Lung (tissue), 16 donors: ENCODE results near the gene RAB33A. TPM values are rescaled to one million over a fixed set of nuclear protein-coding genes. Genes with fewer than 3 reads are reported as not detected.

Source experiments
- ATAC-seq: fragments of 200-7000 bp; cut with Tn5 transposase; one replicate; pipeline ENCODE4 v1.9.1; 2020; ENCODE audit warnings: moderate number of reproducible peaks; ENCODE audit not compliant: insufficient read depth, low FRiP score
- DNase-seq, 3 donors: peaks; one replicate each; pipeline ENCODE4 v3.0.0-alpha.2; 2013 to 2017
- H3K27ac ChIP-seq, 2 donors: one replicate each; pipeline ENCODE4 v1.5.1; 2013; ENCODE audit warnings: mild to moderate bottlenecking in 2 of 2, moderate library complexity in 2 of 2, control low read depth in 1 of 2, inconsistent platforms in 1 of 2, low read depth in 1 of 2, low read length in 1 of 2
- H3K27me3 ChIP-seq, 3 donors: one replicate each; pipeline ENCODE4 v1.5.1; 2013; ENCODE audit warnings: low read length in 2 of 3; ENCODE audit not compliant: control insufficient read depth in 3 of 3, insufficient read depth in 3 of 3
- H3K36me3 ChIP-seq, 4 donors: one replicate each; pipeline ENCODE4 v1.5.1; 2013; ENCODE audit warnings: low read length in 4 of 4, mild to moderate bottlenecking in 1 of 4, moderate library complexity in 1 of 4; ENCODE audit not compliant: control insufficient read depth in 4 of 4, insufficient read depth in 4 of 4
- H3K4me1 ChIP-seq, 5 donors: one replicate each; pipeline ENCODE4 v1.5.1; 2013; ENCODE audit warnings: low read length in 5 of 5, mild to moderate bottlenecking in 2 of 5, moderate library complexity in 1 of 5; ENCODE audit not compliant: control insufficient read depth in 5 of 5, insufficient read depth in 5 of 5
- H3K4me3 ChIP-seq: one replicate; pipeline ENCODE4 v1.5.1; 2013; ENCODE audit warnings: mild to moderate bottlenecking, control low read depth, moderate library complexity
- H3K9ac ChIP-seq, 2 donors: one replicate each; pipeline ENCODE4 v1.5.1; 2013; ENCODE audit warnings: low read length in 2 of 2, control low read depth in 1 of 2; ENCODE audit not compliant: insufficient read depth in 1 of 2
- H3K9me3 ChIP-seq, 4 donors: one replicate each; pipeline ENCODE4 v1.5.1; 2013; ENCODE audit warnings: low read length in 3 of 4, mild to moderate bottlenecking in 1 of 4, moderate library complexity in 1 of 4; ENCODE audit not compliant: control insufficient read depth in 4 of 4, insufficient read depth in 3 of 4
- WGBS, 2 donors: extraction: QIAGEN DNeasy Blood & Tissue Kit; methylation state at CpG; one replicate each; pipeline ENCODE4 v1.1.7; 2013; 5-methylcytosine and 5-hydroxymethylcytosine counted together
- long read RNA-seq, 5 donors: transcript quantifications; one replicate each; lab custom pipeline, GENCODE V29; 2026
- polyA plus RNA-seq, 2 donors: library from polyadenylated mRNA; stranded (reverse); fragments of 200-250 nt; gene quantifications; one replicate each; pipeline ENCODE4 v1.2.1, GENCODE V29; 2013
- total RNA-seq, 2 donors: library from RNA; depleted of rRNA in 1 of 2; stranded (reverse); fragments of >200 nt in 1 of 2; gene quantifications; one replicate each; pipeline ENCODE4 v1.2.1, GENCODE V29; 2014 to 2021
- TF ChIP-seq, protein P1 (sequence below): IDR thresholded peaks from 2 replicates; pipeline ENCODE4 v1.5.1; 2012; ENCODE audit warnings: mild to moderate bottlenecking; ENCODE audit errors: control extremely low read depth, extremely low read depth
- donor health status: control.
- donor health status: control.
- donor health status: Bipolar disorder and iron deficiency.
- donor health status: healthy.
- donor health status: DM: yes; HTN: yes; CAD: no.

RAB33A gene
- total RNA-seq (1 to 10 TPM in 1 of 2 donors, under 1 TPM in 1; 0.67 to 2.0 TPM), polyA plus RNA-seq (10 to 100 TPM in 1 of 2 donors, under 1 TPM in 1; 0.37 to 10.0 TPM)
- long read RNA-seq, donor 1 = 0 reads
- long read RNA-seq, donor 2, partial matches to known transcripts = 0 of 1 reads
- long read RNA-seq, donor 2, other reads (novel, unspliced or antisense) = 0 of 1 reads
- long read RNA-seq, donor 3 = 0 reads
- long read RNA-seq, donor 4, partial matches to known transcripts = 0 of 1 reads
- long read RNA-seq, donor 4, other reads (novel, unspliced or antisense) = 0 of 1 reads
- long read RNA-seq, donor 5 = 0 reads

DNA sequence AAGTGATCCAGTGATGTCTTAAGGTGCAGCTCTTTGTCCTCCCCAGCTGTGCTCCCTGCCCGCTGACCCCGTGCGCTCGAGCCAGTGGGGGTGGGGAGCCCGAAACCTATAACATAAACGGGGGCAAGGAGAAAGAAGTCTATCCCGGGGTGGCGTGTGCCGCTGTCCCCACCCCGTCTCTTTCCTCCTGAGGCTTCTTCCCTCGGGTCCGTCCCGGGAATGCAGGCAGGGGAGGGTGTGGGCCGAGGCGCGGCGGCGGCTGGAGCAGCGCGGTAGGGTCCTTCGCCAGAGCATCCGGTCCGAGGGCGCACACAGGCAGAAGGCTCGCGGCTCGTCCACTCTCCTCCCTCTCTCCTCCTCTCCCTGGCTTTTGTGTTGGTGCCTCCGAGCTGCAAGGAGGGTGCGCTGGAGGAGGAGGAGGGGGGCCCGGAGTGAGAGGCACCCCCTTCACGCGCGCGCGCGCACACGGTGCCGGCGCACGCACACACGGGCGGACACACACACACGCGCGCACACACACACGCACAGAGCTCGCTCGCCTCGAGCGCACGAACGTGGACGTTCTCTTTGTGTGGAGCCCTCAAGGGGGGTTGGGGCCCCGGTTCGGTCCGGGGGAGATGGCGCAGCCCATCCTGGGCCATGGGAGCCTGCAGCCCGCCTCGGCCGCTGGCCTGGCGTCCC lies at the start of gene RAB33A:
RAB33A (plus strand) TSS at position 517 of the 681 bp plus-strand sequence; CDS start at position 618, 101 bp downstream.
- H3K4me3 ChIP-seq = peak within 1 kb of the TSS; percentile 0
- peak within 1 kb of the TSS in 1 of 2 donors; percentile 61 for H3K27ac ChIP-seq
- WGBS, 2 donors = 0 to 33% methylated on average over 11 to 61 of the region's 61 CpGs
- TF ChIP-seq, protein P1, sequence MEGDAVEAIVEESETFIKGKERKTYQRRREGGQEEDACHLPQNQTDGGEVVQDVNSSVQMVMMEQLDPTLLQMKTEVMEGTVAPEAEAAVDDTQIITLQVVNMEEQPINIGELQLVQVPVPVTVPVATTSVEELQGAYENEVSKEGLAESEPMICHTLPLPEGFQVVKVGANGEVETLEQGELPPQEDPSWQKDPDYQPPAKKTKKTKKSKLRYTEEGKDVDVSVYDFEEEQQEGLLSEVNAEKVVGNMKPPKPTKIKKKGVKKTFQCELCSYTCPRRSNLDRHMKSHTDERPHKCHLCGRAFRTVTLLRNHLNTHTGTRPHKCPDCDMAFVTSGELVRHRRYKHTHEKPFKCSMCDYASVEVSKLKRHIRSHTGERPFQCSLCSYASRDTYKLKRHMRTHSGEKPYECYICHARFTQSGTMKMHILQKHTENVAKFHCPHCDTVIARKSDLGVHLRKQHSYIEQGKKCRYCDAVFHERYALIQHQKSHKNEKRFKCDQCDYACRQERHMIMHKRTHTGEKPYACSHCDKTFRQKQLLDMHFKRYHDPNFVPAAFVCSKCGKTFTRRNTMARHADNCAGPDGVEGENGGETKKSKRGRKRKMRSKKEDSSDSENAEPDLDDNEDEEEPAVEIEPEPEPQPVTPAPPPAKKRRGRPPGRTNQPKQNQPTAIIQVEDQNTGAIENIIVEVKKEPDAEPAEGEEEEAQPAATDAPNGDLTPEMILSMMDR = no peak
- peaks cover 0 to 8% (median 5%) of the 10 kb centered on the region in 3 donors for H3K27me3 ChIP-seq
- no peak for ATAC-seq
- H3K9ac ChIP-seq = no peak within 1 kb of the TSS
- H3K4me1 ChIP-seq = peaks cover 0 to 10% (median 4%) of the 10 kb centered on the region in 5 donors
- H3K9me3 ChIP-seq = peaks cover 0 to 1% (median 0%) of the 10 kb centered on the region in 4 donors
- peak; percentile 31 to 42 (median 37) for DNase-seq
- no peaks in the 10 kb centered on the region for H3K36me3 ChIP-seq

DNA sequence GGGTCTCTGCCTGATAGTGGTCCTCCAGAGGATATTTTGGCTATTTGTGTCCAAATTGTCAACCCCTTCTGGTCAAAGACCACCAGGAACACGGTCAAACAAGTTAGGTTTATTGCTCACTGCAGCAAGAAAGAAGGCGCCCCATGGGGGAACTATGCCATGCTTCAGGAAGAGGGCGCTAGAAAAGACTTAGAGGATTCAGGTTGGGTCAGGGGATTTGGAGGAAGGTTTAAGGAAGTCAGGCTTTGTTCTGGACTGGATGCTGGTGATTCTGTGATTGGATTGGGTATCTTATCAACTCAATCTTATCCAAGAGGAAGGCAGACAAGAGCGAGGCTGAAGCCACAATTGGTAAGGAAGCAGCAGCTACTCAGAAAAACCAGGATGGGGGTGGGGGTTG lies 47.2 kb upstream of the RAB33A start:
- ATAC-seq = no peak

DNA sequence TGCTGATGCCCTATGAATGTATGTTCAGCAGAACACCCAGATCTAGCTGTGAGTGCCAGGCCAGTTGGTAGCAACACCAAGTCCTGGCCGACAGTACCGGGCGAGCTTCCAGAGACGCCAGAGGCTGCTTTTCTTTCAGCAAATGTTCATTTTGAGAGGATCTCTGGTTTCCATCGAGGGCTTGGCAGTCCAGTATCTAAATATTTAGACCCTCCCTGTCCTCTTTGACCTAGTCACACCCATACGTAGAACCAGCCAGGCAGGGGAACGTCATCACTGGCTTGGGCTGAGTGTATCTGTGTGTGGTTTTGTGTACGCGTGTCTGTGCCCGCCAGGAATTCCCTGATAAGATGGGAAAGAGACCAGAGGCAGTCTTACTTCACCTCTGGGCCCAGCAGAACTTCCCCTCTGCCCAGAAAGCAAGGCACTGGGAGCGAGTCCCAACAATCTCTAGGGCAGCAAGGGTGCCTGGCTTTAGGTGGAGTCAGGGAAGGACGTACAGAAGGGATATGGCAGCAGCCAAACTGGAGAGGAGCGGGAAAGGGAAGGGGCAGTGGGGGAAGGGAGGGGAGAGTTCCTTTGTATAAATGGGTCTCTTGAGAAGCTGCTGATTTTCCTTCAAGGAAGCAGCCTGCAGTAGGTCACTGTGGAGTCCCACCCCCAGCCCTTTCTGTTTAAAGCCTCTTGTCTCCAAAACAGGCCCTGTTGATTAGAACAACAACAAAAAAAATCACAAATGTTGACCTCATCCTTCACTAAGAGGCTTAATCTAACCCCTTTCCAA lies 46.5 kb upstream of the RAB33A start:
- Histone ChIP-seq H3K4me3 (no peak overlapping the region), H3K27me3 (peaks cover 0 to 2% (median 2%) of the 10 kb centered on the region in 3 donors), H3K9me3 (no peaks in the 10 kb centered on the region), H3K36me3 (peaks cover 0 to 3% (median 0%) of the 10 kb centered on the region in 4 donors), H3K27ac (peak overlapping the region; percentile 4 to 83), H3K9ac (no peak overlapping the region), H3K4me1 (peaks cover 0 to 1% (median 0%) of the 10 kb centered on the region in 5 donors)
- ATAC-seq (peak; percentile 21), DNase-seq (no peak)
- WGBS, 2 donors = 65 to 71% methylated on average over 13 of the region's 13 CpGs
- TF ChIP-seq, protein P1 = no peak

More for the DNA sequence above, 47.2 kb upstream of the RAB33A start:
- TF ChIP-seq, protein P1 = no peak
- H3K27ac ChIP-seq = peak overlapping the region in 1 of 2 donors; percentile 83
- DNase-seq = no peak
- H3K4me3 ChIP-seq = no peak overlapping the region
- H3K9me3 ChIP-seq = no peaks in the 10 kb centered on the region
- H3K9ac ChIP-seq = no peak overlapping the region
- H3K36me3 ChIP-seq = peaks cover 0 to 2% (median 0%) of the 10 kb centered on the region in 4 donors
- peaks cover 0 to 2% (median 0%) of the 10 kb centered on the region in 3 donors for H3K27me3 ChIP-seq
- H3K4me1 ChIP-seq = peaks cover 0 to 1% (median 0%) of the 10 kb centered on the region in 5 donors
- WGBS, 2 donors = 61 to 75% methylated on average over 4 of the region's 4 CpGs
